ENCODE results near the gene NUP35.

DNA sequence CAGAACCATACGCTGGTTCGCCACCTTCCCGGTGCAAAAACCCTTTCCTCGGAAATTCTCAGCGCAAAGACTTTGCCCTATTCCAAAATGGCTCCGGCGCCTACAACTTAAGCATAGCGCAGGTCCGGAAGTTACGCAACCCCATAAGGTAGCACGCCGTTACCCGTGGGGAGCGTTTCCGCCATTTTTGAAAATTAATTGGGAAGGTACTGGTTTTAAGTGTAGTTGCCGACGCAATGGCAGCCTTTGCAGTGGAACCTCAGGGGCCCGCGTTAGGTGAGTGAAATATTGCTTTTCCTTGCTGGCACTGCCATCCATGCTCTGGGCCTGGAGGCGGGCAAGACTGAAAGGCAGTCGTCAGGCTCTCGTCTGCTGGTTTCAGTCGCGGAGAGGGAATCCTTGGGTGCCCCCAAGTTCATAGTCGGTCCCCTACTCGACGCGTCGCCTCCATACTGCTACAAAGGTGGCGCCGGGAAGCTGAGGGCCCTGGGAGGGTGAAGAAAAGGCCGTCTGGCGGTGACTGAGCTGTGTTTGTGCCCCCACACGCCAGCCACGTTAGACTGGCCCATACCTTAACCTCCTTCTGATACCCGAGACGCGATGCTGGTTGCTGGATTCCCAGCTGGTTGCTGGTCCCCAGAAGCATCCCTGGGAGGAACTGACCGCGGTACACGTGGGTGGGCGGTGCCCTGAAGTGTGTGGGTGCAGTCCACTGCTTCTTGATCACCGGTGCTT, at the start of gene NUP35:
- TF ChIP-seq, protein P1, sequence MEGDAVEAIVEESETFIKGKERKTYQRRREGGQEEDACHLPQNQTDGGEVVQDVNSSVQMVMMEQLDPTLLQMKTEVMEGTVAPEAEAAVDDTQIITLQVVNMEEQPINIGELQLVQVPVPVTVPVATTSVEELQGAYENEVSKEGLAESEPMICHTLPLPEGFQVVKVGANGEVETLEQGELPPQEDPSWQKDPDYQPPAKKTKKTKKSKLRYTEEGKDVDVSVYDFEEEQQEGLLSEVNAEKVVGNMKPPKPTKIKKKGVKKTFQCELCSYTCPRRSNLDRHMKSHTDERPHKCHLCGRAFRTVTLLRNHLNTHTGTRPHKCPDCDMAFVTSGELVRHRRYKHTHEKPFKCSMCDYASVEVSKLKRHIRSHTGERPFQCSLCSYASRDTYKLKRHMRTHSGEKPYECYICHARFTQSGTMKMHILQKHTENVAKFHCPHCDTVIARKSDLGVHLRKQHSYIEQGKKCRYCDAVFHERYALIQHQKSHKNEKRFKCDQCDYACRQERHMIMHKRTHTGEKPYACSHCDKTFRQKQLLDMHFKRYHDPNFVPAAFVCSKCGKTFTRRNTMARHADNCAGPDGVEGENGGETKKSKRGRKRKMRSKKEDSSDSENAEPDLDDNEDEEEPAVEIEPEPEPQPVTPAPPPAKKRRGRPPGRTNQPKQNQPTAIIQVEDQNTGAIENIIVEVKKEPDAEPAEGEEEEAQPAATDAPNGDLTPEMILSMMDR (conservative IDR thresholded peaks at IDR 0.05; ENCODE audit: low read depth, low read length), result no peak
- TF ChIP-seq POLR2A (IDR thresholded peaks at IDR 0.05; ENCODE audit: low read depth, low read length) (peak; percentile 55; the same call in 1 of the 2 replicates), BHLHE40 (IDR thresholded peaks at IDR 0.05; ENCODE audit: low read depth, low read length) (peak; percentile 28; the same call in 1 of the 2 replicates), RAD21 (IDR thresholded peaks at IDR 0.05; ENCODE audit: low read length) (no peak)
- TF ChIP-seq, protein P2, sequence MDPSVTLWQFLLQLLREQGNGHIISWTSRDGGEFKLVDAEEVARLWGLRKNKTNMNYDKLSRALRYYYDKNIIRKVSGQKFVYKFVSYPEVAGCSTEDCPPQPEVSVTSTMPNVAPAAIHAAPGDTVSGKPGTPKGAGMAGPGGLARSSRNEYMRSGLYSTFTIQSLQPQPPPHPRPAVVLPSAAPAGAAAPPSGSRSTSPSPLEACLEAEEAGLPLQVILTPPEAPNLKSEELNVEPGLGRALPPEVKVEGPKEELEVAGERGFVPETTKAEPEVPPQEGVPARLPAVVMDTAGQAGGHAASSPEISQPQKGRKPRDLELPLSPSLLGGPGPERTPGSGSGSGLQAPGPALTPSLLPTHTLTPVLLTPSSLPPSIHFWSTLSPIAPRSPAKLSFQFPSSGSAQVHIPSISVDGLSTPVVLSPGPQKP (IDR thresholded peaks at IDR 0.05; ENCODE audit: borderline replicate concordance, low read depth, low read length), result peak; percentile 76; the same call in 1 of the 2 replicates
